ENCODE data around the gene MCTP2.

MCTP2 gene

GRCh38 chr15:94282269-94283250 is 51.2 kb downstream of the MCTP2 start:
- ChIA-PET POLR2A (no interaction called here), CTCF (no interaction called here)
- no peak for TF ChIP-seq CTCF (IDR thresholded peaks at IDR 0.05; ENCODE audit: insufficient read depth, low read length, missing control alignments)
- DNase-seq (ENCODE audit: low read depth, low spot score): no peak
- H3K4me3 ChIP-seq (ENCODE audit: low read depth, low read length): no peak overlapping the region

DNA sequence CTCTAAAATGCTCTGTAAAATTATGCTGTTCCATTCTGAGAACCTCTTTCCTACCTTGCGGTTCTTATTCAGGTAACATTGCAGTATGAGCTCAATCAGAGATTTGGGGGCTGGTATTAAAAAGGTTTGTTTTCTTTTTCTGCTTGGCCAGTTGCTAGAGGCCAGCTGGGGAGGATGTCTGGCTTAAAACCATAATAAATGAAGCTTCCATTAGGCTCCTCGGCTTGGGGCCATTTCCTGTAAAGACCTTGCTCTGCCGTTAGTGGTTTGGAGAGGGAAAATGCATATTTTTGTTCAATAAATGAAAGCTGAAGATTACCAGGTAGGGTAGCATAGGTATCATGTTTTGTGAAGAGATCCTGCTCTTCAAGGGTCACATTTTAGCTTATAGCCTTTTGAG is 55.2 kb downstream of the MCTP2 start:
- no peak for DNase-seq (ENCODE audit: low read depth, low spot score)
- no peak for TF ChIP-seq CTCF (IDR thresholded peaks at IDR 0.05; ENCODE audit: insufficient read depth, low read length, missing control alignments)
- CTCF ChIA-PET: interaction anchor here (1.0 to 1.5 kb wide), 2 partner anchors 20 to 37 kb away, joined by 3 to 5 read pairs; no protein-coding TSS in a partner anchor

GRCh38 chr15:94287794-94288246 is 56.5 kb downstream of the MCTP2 start:
- no peak for DNase-seq (ENCODE audit: low read depth, low spot score)
- no peak for TF ChIP-seq CTCF (IDR thresholded peaks at IDR 0.05; ENCODE audit: insufficient read depth, low read length, missing control alignments)
- no peak overlapping the region for H3K4me3 ChIP-seq (ENCODE audit: low read depth, low read length)
- POLR2A ChIA-PET: no interaction called here
- CTCF ChIA-PET: interaction anchor here (1.2 kb wide), 1 partner anchor 85 kb away, joined by 3 read pairs; no protein-coding TSS in a partner anchor

More for the DNA sequence above, 55.2 kb downstream of the MCTP2 start:
- H3K4me3 ChIP-seq (ENCODE audit: low read depth, low read length): no peak overlapping the region
- POLR2A ChIA-PET: no interaction called here

- no peak for DNase-seq (ENCODE audit: low read depth, low spot score)
- no peak for TF ChIP-seq CTCF (IDR thresholded peaks at IDR 0.05; ENCODE audit: insufficient read depth, low read length, missing control alignments)
- ChIA-PET POLR2A (no interaction called here), CTCF (no interaction called here)
- H3K4me3 ChIP-seq (ENCODE audit: low read depth, low read length): no peak overlapping the region
Measured at GRCh38 chr15:94290730-94291129, 59.4 kb downstream of the MCTP2 start.

GRCh38 chr15:94293411-94294402 is 62.3 kb downstream of the MCTP2 start:
- DNase-seq (ENCODE audit: low read depth, low spot score): no peak
- TF ChIP-seq CTCF (IDR thresholded peaks at IDR 0.05; ENCODE audit: insufficient read depth, low read length, missing control alignments): no peak

More at GRCh38 chr15:94293411-94294402, 62.3 kb downstream of the MCTP2 start:
- ChIA-PET POLR2A (no interaction called here), CTCF (interaction anchor here (1.1 to 1.2 kb wide), 2 partner anchors 10 to 30 kb away, joined by 3 read pairs; no protein-coding TSS in a partner anchor)
- no peak overlapping the region for H3K4me3 ChIP-seq (ENCODE audit: low read depth, low read length)

Data from AG04449 (cell line).